DMS114 treated with DMSO at 0.1 percent for 48 hours (cell line): Measurements from ENCODE around the gene KIF17.

Experiments
- DNase-seq: peaks from one replicate; lab custom pipeline; 2025; ENCODE audit not compliant: unreplicated experiment; lab: John Stamatoyannopoulos, UW

Gene KIF17

GRCh38 chr1:20711285-20712214, 6.3 kb downstream of the KIF17 start:
- DNase-seq = no peak

DNA sequence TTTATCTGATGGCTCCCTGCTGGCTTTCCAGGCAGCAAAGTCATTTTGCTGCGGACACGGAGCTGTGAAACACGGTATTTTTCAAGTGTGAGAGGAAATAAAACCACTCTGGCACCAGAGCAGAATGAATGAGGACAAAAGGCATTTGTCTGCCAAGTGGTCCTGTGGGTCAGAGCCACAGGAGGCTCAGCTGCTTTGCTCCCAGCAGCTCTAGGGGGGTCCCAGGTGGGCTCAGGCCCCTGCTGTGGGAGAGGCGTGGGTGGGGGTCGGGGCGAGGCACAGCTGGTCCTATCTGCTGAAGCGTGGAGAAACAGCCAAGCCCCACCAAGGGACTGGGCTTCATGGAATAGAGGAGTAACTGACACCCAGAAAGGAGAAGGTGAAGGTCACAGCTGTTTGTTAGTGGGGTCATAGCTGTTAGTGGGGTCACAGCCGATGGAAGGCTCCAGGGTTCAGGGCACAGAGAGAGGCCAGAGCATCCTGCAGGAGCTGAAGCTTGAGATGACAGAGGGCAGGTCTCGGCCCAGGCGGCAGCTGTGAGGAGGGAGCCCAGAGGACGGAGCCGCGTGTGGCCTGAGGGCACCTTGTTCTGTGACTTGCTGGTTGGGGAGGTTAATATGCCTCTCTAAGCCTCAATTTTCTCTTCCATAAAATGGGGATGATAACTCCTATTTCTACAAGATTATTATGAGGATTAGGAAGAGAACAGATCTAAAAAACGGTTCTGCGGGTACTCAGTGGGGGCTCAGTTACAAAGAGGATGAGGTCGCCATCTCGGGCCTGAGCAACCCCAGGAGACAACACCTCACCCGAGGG, 7.1 kb downstream of the KIF17 start:
- DNase-seq = no peak

DNA sequence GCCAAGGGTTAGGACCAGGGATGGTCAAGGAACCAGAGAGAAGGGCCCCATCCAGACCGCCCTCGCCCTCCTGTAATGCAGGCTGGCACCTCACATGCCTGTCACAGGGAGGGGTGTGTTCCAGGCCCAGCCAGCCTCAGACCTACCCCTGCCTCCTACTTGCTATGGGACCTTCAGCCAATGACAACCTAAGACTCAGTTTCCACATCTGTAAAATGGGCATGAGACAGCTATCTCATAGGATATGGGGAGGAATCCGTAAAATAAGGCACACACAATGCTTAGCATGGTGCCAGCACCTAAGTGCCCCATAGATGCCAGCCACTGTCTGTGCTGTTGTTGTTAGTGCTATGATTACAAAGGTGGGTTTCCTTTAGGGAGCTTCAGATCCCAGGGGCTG, 7.9 kb downstream of the KIF17 start:
- no peak for DNase-seq

GRCh38 chr1:20708891-20709290, 8.9 kb downstream of the KIF17 start:
- no peak for DNase-seq

GRCh38 chr1:20708057-20708456, 9.8 kb downstream of the KIF17 start:
- no peak for DNase-seq

- DNase-seq = no peak
Measured at GRCh38 chr1:20706841-20707240, 11.0 kb downstream of the KIF17 start.

DNA sequence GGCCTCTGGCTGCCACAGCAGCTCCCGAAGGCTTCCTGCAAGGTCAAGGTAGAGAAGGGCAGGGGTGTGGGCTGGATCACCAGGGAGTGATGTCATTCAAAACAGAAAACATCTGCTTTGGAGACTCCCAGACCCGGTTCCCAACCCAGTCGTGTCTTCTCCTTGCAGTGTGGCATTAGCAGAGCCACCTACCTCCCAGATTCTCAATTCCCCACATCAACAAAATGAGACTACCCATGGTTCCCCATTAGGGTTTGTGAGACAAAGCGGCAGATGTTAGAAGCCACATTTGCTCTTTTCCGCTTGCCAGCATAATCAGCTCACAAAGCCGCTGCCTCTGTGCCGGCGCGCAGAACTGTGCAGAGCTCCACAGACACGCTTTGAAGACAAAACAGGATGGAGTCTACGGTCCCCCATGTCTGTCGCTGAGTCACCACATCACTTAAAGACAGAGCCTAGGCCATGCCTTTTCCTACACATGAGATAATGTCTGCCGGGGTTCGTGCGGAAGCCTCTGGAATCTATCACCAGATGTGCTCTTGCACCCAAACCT, 12.5 kb downstream of the KIF17 start:
- no peak for DNase-seq

GRCh38 chr1:20704390-20705202, 13.2 kb downstream of the KIF17 start:
- no peak for DNase-seq

DNA sequence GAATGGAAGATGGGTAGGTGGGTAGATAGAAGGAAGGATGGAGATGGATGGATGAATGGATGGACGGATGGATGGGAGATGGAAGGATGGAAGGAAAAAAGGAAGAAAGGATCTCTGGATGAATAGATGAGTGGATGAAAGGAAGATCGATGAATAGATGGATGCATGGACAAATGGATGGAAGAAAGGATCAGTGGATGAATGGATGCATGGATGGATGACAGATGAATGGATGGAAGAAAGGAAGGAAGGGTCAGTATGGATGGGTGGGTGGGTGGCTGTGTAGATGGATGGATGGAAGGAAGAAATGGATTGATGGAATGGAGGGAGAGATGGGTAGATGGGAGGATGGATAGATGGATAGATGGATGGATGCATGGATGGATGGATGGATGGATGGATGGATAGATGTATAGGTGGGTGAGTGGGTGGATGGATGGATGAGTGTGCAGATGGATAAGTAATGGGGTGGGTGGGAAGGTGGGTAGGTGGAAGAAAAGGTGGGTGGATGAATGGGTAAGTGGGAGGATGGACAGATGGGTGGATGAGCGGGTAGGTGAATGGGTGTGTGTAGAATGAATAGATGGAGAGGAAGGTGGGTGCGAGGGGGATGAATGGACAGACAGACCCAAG, 14.6 kb downstream of the KIF17 start:
- DNase-seq = no peak

GRCh38 chr1:20702416-20702815, 15.4 kb downstream of the KIF17 start:
- DNase-seq = no peak

GRCh38 chr1:20701847-20702246, 16.0 kb downstream of the KIF17 start:
- DNase-seq = no peak

DNA sequence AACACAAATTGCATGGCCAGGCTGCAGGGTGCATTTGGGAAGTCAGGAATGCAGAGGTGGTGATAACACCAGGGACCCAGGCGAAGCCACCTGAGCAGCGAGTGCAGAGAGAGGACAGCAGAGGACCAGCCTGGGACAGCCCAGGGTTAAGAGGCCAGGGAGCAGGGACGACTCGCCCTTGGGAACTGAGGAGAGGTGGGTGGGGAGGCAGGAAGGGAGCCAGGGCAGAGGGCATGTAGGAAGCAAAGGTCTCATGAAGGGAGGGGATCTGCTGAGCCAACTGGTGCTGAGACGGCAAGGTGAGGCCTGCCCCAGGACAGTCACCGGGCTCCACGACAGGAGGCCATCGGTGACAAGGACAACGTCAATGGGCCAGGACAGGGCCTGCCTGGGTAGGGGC, 16.4 kb downstream of the KIF17 start:
- DNase-seq = no peak

DNA sequence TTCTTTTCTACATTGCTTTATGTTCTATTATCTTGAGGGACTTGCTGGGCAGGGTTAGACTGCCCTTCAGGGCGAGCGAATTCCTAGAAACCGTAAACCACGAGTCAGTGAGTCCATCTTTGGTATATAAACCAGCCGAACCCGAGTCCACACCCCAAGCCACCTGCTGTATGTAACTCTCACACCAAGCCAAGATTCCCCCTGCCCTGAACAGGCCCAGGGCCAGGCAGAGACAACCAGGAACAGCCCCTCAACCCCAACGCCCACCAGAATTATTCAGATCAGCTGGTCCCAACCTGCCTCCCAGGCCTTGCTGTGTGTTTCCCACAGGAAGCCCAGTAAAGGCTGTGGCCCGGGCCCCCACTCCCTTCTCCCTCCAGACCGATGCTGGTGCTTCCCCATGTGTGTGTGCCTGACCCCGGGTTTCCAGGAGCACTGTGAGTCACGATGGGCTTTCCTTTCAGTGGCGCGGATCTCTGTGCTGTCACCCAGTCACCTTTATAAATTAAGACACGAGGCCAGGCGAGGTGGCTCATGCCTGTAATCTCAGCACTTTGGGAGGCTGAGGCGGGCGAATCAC, 17.1 kb downstream of the KIF17 start:
- DNase-seq = no peak

DNA sequence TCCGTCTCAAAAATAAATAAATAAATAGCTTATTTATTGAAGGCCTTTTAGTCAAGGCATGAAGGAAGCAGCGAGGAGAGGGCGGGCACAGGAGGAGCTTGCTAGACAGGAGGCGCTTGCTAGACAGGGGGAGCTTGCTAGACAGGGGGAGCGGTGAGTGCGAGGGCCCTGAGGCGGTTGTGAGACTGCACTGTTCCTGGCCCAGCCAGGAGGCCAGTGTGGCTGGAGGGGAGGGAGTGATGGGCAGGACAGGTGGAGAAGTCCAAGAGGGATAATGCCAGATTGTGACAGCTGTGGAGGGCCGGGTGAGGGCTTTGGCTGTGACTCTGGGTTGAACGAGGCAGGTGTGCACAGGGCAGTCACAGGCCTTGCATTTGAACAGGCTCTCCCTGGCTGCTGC, 18.2 kb downstream of the KIF17 start:
- DNase-seq = no peak

DNA sequence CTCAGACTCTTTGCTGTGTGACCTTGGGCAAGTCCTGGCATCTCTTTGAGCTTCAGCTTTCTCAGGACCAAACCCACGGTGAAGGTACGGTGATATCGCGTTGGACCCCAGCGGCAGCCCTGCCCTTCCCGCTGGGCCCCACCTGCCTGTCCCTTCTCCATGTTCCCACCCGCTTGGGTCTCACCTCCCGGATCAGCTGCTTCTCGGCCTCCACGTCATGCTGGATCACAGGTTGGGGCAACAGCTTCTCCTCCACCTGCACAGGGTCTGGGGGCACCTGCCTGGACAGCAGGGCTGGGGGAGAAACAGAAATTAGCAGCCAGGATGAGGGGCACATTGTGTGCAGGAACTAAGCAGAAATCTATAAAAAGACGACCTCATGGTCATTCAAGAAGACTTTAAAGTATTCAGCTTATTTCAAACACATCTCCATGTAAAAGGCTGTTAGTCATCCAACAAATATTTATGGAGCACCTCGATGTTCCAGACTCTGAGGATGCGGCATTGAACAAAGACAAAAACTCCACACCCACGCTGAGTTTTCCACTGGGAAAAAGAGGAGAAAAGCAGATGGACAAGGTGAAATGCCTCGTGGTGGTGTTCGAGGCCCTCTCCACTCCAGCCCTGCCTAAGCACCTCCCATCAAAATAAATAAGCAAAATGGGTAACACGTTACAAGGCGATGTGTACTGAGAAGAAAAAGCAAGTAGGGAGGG, 19.5 kb downstream of the KIF17 start:
- no peak for DNase-seq

GRCh38 chr1:20697563-20697962, 20.2 kb downstream of the KIF17 start:
- no peak for DNase-seq

DNA sequence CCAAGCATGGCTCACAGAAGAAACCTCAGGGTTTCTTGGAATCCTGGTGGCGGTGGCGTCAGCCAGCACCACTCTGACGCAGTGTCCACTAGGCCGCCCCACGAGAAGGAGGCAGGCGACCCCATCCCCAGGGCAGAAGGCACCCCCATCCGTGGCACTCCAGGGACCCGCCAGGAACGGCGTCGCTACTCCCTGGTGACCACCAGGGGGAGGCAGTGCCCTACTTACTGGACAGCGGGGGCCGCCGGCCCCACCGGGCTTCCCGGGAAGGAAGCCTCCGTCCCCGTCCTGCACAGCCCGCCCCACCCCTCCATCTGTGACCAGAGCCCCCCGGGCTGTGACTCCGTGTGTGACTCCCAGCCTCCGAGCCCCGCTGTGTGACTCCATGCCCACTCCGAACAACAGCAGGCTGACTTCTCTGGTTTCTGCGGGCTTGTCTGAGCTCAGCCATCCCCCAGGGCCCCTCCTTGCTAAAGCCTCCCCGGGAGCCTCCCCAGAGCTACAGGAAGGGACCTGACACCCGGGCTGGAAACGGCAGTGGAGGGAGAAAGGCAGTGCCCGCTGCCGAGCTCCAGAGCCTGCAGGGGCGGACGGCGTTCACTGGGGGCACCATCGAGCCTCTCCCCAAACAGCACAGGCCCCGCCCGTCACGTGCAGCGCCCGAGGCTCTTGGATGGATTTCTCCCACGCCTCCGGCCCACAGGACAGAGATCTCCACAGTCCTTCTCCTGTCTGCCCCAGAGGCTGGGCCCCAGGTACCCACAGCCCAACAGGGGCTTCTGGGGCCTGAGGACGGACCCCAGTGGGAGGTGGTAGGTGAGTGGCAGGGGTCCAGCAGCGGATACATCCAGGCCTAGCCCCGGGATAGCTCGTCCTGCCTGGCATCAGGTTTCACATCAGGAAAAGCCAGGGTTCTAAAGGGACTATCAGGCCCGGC, 21.1 kb downstream of the KIF17 start:
- peak; percentile 77 for DNase-seq

DNA sequence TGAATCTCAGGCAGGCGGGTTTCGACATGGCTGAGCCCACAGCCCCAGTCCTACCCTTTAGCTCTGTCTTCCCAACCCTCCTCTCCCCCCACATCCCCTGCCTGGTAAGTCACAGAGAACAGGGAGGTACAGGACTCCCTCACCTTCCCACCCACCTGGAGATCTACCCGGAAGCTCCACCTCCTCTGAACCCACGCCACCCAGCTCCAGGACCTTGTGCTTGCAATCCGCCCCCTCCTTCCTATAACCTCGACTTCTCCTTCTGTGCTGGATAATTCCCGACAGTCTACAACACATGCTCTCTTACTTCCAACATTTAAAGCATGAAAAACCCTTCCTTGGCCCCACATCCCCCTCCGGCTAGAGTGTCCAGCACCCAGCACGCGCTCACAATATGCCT, 22.3 kb downstream of the KIF17 start:
- DNase-seq = no peak
